ENCODE measurements around the gene USP40.

Gene USP40

DNA sequence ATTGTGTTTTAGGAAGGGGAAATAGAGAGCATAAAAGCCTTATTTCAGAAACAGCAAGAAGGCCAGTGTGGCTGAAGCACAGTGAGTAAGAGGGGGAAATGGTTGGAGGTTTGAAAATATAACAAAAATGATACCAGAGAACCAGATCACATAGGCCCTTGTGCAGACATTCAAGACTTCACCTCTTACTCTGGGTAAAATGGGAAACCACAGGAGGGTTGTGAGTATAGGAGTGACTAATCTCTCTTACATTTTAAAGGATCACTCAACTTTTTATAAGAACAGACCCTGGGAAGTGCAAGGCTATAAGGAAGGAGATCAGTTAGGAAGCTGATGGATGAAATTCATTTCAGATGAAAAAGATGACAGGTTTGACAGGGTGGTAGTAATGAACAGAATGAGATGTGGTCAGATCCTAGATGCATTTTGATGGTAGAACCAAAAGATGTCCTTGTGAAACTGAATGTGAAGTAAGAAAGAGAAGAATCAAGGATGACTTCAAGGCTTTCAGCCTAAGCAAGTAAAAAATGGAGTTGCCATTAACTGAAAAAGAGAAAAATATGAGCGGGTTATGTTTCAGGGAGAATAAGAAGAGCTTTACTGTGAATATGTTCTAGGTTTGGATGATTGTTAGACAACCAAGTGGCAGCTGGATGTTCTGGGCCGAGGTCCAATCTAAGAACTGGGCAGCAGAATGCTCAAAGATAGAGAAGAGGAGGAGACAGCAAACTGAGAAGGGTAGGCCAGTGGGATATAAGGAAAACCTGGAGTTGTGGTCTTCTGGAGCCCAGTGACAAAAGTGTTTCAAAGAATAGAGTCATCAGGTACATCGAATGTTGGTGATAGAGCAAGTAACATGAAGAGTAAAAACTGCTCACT is 65.1 kb downstream of the USP40 start:
- in situ Hi-C loops (cut with HindIII; ENCODE audit: low sequenced_read_pairs) = no loop called here
- DNase-seq (ENCODE audit: low read depth, low spot score) = peak; percentile 86
- TF ChIP-seq CTCF (IDR thresholded peaks at IDR 0.05; ENCODE audit: low read depth, low read length) = no peak
- no peak overlapping the region for H3K4me3 ChIP-seq (ENCODE audit: low read depth, low read length)

DNA sequence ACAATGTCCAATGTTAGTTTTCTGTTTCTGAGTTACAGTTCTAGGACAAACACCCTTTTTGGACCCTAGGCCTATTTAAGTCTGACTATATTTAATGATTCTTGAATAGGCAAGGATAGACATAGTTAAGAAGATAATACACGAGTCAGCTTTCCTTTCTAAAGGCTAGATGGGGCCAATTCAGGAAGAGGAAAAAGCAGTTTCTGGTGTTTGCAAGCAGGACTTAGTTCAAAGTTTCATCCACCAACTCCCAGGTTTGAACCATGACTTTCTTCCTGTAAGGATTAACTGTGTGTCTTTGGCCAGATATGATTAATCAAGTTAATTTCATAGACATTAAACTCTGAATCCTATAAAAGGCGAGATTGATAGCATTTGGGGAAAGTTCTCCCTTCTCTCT is 66.7 kb downstream of the USP40 start:
- in situ Hi-C loops (cut with HindIII; ENCODE audit: low sequenced_read_pairs) = no loop called here
- no peak for TF ChIP-seq CTCF (IDR thresholded peaks at IDR 0.05; ENCODE audit: low read depth, low read length)
- no peak overlapping the region for H3K4me3 ChIP-seq (ENCODE audit: low read depth, low read length)
- no peak for DNase-seq (ENCODE audit: low read depth, low spot score)

- H3K4me3 ChIP-seq (ENCODE audit: low read depth, low read length) = no peak overlapping the region
- DNase-seq (ENCODE audit: low read depth, low spot score) = no peak
- in situ Hi-C loops (cut with HindIII; ENCODE audit: low sequenced_read_pairs) = no loop called here
- TF ChIP-seq CTCF (IDR thresholded peaks at IDR 0.05; ENCODE audit: low read depth, low read length) = no peak
Observed at GRCh38 chr2:233498126-233498525, 68.5 kb downstream of the USP40 start.

- no peak overlapping the region for H3K4me3 ChIP-seq (ENCODE audit: low read depth, low read length)
- in situ Hi-C loops (cut with HindIII; ENCODE audit: low sequenced_read_pairs) = no loop called here
- TF ChIP-seq CTCF (IDR thresholded peaks at IDR 0.05; ENCODE audit: low read depth, low read length) = no peak
- DNase-seq (ENCODE audit: low read depth, low spot score) = no peak
Observed at GRCh38 chr2:233497692-233498091, 68.9 kb downstream of the USP40 start.

- H3K4me3 ChIP-seq (ENCODE audit: low read depth, low read length) = no peak overlapping the region
- TF ChIP-seq CTCF (IDR thresholded peaks at IDR 0.05; ENCODE audit: low read depth, low read length) = no peak
- in situ Hi-C loops (cut with HindIII; ENCODE audit: low sequenced_read_pairs) = no loop called here
Observed at GRCh38 chr2:233495503-233496496, 70.8 kb downstream of the USP40 start.

DNA sequence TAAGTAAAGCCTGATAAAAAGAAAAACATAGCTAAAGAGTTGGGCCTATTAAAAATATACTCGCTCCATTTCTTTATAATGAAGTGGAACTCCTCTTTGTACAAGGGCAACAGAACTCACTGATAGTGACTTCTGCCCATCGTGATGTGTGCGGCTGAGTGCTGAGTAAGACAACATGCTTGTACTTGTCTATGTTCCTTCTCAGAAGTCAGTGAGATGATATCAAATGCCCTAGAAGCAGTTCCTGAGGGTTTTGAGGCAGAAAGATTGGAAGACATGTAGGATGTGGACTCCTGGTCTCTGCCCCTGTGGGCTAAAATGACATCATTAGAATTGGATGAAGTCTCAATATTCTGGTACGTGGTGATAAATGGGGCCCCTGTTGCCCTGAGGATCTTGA is 73.8 kb downstream of the USP40 start:
- no peak for DNase-seq (ENCODE audit: low read depth, low spot score)
- TF ChIP-seq CTCF (IDR thresholded peaks at IDR 0.05; ENCODE audit: low read depth, low read length) = no peak
- in situ Hi-C loops (cut with HindIII; ENCODE audit: low sequenced_read_pairs) = no loop called here
- H3K4me3 ChIP-seq (ENCODE audit: low read depth, low read length) = no peak overlapping the region

More at GRCh38 chr2:233495503-233496496, 70.8 kb downstream of the USP40 start:
- DNase-seq (ENCODE audit: low read depth, low spot score) = no peak
